T-helper 1 cell treated with Interleukin-12 subunit alpha and Interleukin-12 subunit beta and Interleukin-4 antibody, amounts not matched to agents 30 ng/mL and 1 ng/mL, for 36 hours (primary cell): ENCODE measurements around the gene TAOK3. TPM values are rescaled to one million over a fixed set of nuclear protein-coding genes. Genes with fewer than 3 reads are reported as not detected.

Source experiments
- intact Hi-C: fragments of 100-400 bp; cut with micrococcal nuclease; formaldehyde crosslinking; loops from one replicate; pipeline ENCODE4 v1.15.1; 2024
- total RNA-seq: library from RNA; stranded (reverse); gene quantifications from 2 replicates; pipeline ENCODE4 v1.2.3, GENCODE V29; 2022

TAOK3 gene
- total RNA-seq, 1 donor from 2014 or later = 62.4 TPM

DNA sequence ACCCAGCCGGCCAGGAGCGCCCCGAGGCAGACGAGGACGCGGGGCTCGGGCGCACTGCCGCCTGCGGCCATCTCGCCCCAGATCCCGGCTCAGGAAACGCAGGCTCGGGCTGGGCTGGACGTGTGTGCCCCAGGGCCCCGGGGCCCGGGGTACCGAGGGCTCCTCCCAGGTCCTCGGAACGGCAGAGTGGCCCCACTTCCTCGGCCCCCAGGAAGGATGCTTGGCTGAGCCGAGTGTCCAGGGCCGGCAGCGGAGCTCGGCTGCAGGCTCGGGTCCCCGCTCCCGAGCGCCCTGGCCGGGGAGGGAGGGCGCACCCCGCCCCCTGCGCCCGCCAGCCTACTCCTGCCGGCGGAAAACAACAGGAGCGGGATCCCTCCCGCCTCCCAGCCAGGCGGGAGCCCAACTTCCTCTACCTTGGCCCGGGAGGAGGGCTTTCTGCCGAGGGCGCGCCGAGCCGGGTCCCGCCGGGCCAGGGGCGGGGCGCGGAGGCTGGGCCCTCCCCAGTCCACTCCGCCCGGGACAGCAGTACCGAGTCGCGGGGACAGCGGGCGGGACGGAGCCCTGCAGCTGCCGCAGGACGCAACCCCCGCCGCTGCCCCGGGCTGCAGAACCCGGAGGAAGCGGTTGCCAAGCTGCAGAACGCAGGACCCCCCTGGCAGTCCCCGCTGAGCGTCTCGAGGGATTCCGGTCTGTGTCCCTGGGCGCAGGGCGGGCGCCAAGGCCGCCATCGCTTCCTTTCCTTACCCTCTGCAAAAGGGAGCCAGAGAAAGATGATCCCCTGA, 268.9 kb downstream of the TAOK3 start, which contains the start of gene VSIG10:
Gene VSIG10, minus strand, starts transcription at position 411 of the 782 bp plus-strand sequence. Its CDS starts 340 bp downstream, at position 71.
- intact Hi-C loops = no loop called here

DNA sequence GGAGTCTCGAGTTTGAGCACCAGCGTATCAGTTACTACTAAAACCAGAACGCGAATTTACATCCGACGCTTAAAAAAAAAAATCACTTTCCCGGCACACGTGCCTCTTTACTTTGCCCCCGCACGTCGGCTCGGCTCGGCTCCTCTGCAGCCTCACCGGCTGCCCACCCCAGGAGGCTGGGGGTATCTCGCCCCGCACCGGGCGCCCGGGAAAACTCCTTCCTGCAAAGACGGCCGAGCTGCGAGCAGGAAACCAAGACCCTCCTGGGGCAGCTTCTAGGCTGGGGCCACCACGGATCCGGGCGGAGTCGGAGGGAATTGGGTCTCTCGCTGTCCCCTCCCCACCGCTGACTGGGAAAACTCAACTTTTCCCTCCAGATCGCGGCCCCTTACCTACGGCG, 269.5 kb downstream of the TAOK3 start:
- intact Hi-C loops = no loop called here

DNA sequence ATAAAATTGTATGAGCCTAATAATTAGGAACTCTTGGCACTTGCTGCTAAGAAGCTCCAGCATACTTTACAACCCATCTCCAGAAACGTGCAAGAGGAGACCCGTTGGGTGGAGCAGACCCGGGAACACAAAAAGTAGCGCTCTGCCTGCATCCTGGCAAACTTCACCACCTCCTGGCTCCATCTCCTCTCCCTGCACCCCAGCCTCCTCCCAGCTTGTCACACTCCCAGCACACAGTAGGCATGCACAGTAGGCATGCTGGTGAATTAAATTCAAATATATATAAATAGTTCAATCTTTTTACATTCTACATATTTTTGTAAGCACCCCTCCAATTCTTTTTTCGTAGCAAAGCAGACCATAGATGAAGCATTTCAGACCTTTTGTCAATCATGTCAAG, 270.1 kb downstream of the TAOK3 start:
- intact Hi-C loops = no loop called here

DNA sequence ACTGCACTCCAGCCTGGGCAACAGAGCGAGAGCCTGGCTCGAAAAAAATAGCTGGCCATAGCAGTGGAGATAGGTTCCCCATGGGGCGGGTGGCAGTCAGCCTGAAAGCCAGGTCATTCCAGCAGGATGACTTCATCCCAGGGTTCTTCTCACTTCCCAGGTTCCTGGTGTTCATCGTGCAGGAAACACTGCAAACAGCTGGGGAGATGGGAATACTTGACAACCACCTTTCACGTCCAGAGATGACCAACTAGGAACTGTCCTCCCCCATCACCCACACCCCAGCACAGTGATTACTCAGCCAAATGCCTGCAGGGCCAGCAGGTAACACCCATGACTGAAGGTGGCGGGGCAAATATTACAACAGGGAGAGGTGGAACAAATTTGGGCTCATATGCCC, 270.6 kb downstream of the TAOK3 start:
- intact Hi-C loops = no loop called here

DNA sequence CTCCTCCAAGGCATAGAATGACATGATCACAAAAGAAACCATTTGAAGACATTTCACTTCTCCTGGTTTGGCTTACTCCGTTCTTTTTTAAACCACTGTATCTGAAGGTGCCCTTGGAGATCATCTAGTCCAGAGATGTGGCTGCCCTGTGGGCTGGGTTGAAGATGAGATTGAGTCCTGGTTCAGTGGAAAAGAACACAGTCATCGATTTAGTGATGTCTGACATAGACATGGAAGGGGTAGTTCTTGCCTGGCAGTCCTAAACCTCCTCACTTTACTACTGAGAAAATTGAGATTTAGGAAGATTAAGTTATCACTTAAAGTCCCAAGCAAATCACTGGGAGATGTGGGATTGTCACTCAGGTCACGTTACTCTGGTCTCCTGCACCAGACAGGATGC, 271.7 kb downstream of the TAOK3 start:
- intact Hi-C loops = no loop called here

Other genes with a start within 250 kb of the TAOK3 start
- gene PEBP1, start 236.8 kb downstream of the TAOK3 start, total RNA-seq = 108 and 111 TPM in 2 replicates
- 21.8 and 24.2 TPM in 2 replicates for gene SUDS3, start 3.6 kb upstream of the TAOK3 start, total RNA-seq